Stimulated activated effector memory CD8-positive, alpha-beta T cell treated with anti-CD3 and anti-CD28 coated beads, Interleukin-12 subunit alpha, Interleukin-12 subunit beta, amount 100 ng/mL, for 72 hours (primary cell): ENCODE measurements around the gene CAPN10.
"Not testable (repeated sequence)": the region's sequence is repeated elsewhere in the genome, so short reads cannot be mapped to it uniquely, and the experiment has no call there.

Source experiments
- ATAC-seq: fragments of 150-1000 bp; cut with Tn5 transposase; 2 replicates; pipeline ENCODE4 v1.10.0; 2021
- DNase-seq, 2 donors: peaks; one replicate each; pipeline ENCODE4 v3.0.0; 2021 to 2022; ENCODE audit warnings: low spot score in 2 of 2
- H3K27ac Mint-ChIP-seq: one replicate; pipeline ENCODE4 v1.8.0; 2022; ENCODE audit warnings: mild to moderate bottlenecking, mixed read lengths
- H3K36me3 Mint-ChIP-seq: one replicate; pipeline ENCODE4 v1.8.0; 2022; ENCODE audit warnings: mild to moderate bottlenecking, mixed read lengths
- H3K4me1 Mint-ChIP-seq: one replicate; pipeline ENCODE4 v1.8.0; 2022; ENCODE audit warnings: mixed read lengths
- H3K4me3 Mint-ChIP-seq: one replicate; pipeline ENCODE4 v1.8.0; 2022; ENCODE audit warnings: mild to moderate bottlenecking, mixed read lengths
- H3K9me3 Mint-ChIP-seq: one replicate; pipeline ENCODE4 v1.8.0; 2022; ENCODE audit warnings: mixed read lengths

The CAPN10 gene, protein sequence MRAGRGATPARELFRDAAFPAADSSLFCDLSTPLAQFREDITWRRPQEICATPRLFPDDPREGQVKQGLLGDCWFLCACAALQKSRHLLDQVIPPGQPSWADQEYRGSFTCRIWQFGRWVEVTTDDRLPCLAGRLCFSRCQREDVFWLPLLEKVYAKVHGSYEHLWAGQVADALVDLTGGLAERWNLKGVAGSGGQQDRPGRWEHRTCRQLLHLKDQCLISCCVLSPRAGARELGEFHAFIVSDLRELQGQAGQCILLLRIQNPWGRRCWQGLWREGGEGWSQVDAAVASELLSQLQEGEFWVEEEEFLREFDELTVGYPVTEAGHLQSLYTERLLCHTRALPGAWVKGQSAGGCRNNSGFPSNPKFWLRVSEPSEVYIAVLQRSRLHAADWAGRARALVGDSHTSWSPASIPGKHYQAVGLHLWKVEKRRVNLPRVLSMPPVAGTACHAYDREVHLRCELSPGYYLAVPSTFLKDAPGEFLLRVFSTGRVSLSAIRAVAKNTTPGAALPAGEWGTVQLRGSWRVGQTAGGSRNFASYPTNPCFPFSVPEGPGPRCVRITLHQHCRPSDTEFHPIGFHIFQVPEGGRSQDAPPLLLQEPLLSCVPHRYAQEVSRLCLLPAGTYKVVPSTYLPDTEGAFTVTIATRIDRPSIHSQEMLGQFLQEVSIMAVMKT

GRCh38 chr2:240586198-240586918 is at the start of gene CAPN10:
Gene CAPN10, plus strand, starts transcription at chr2:240586734. Its CDS starts 178 bp downstream, at chr2:240586912.
- peaks cover 42% of the 10 kb centered on the region for H3K4me1 Mint-ChIP-seq
- H3K36me3 Mint-ChIP-seq = peaks cover 32% of the 10 kb centered on the region
- peak within 1 kb of the TSS; percentile 96 for H3K4me3 Mint-ChIP-seq
- peak within 1 kb of the TSS; percentile 92 for H3K27ac Mint-ChIP-seq
- H3K9me3 Mint-ChIP-seq = no peaks in the 10 kb centered on the region
- ATAC-seq (peak; percentile 93), DNase-seq (peak; percentile 94 to 98)

DNA sequence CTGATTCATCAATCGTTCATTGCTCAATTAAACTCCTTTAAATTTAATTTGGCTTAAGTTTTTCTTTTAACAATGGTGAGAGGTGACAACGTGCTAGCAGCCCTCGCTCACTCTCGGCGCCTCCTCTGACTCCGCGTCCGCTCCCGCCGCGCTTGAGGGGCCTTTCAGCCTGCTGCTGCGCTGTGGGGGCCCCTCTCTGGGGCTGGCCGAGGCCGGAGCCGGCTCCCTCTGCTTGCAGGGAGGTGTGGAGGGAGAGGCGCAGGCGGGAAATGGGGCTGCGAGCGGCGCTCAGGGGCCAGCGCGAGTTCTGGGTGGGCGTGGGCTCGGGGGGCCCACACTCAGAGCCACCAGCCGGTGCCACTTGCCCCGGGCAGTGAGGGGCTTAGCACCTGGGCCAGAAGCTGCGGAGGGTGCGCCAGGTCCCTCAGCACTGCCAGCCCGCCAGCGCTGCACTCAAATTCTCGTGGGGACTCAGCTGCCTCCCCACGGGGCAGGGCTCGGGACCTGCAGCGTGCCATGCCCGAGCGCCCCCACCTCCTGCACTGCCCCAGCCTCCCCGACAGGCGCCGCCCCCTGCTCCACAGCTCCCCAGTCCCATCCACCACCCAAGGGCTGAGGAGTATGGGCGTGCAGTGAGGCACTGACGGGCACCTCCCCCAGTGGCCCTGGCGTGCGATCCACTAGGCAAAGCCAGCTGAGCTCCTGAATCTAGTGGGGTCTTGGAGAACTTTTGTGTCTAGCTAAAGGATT is 48.3 kb upstream of the CAPN10 start:
- Mint-ChIP-seq H3K4me1 (peaks cover 18% of the 10 kb centered on the region), H3K27ac (no peak overlapping the region), H3K9me3 (no peaks in the 10 kb centered on the region), H3K4me3 (no peak overlapping the region), H3K36me3 (peaks cover 63% of the 10 kb centered on the region)
- DNase-seq (no peak), ATAC-seq (no peak)

DNA sequence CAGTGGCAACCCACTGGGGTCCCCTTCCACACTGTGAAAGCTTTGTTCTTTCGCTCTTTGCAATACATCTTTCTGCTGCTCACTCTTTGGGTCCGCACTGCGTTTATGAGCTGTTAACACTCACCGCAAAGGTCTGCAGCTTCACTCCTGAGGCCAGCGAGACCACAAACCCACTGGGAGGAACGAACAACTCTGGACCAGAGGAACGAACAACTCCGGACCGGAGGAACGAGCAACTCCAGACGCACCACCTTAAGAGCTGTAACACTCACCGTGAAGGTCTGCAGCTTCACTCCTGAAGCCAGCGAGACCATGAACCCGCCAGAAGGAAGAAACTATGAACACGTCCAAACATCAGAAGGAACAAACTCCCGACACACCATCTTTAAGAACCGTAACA is 47.4 kb upstream of the CAPN10 start:
- H3K27ac Mint-ChIP-seq, DNase-seq, ATAC-seq, H3K9me3 Mint-ChIP-seq, H3K4me3 Mint-ChIP-seq: not testable (repeated sequence)
- H3K4me1 Mint-ChIP-seq = peaks cover 18% of the 10 kb centered on the region
- peaks cover 60% of the 10 kb centered on the region for H3K36me3 Mint-ChIP-seq

DNA sequence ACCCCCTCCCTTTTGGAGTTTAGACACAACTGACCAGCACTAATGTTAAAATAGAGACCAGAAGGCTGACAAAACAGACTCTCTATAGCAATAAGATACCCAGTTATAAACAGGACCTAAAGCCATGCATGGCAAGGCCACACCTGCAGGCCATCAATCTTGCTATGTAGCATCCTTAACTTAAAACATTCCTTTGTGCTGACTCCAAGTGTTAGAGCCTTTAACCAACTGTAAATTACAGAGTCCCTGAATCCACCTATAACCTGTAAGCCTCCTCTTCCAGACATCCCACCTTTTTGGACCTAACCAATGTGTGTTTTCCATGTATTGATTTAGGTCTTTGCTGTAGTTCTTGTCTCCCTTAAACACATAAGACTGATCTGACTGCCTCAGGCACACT is 46.6 kb upstream of the CAPN10 start:
- Mint-ChIP-seq H3K27ac (peak overlapping the region; percentile 47), H3K4me3 (no peak overlapping the region), H3K36me3 (peaks cover 61% of the 10 kb centered on the region), H3K9me3 (no peaks in the 10 kb centered on the region), H3K4me1 (peaks cover 18% of the 10 kb centered on the region)
- DNase-seq (no peak), ATAC-seq (no peak)

DNA sequence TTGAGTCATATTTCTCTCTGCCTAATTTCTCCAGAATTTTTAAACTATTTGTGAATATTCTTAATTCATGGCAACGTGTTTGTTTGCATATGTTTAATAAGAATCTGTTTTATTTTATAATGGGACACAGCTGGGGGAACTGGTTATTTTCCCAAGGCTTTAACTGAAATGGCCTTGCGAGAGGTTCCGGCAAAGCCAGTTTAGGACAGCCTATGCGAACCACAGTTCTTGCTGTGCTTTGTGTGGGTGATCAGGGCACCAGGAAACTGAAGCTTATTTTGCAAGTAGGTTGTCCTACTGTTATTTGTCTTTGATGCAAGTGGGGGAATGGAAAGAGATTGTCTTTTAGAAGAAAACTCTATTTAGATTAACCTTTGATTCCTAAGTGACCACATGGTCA is 35.2 kb upstream of the CAPN10 start:
- Mint-ChIP-seq H3K4me1 (peaks cover 7% of the 10 kb centered on the region), H3K4me3 (no peak overlapping the region), H3K27ac (peak overlapping the region; percentile 18), H3K9me3 (no peaks in the 10 kb centered on the region), H3K36me3 (peaks cover 36% of the 10 kb centered on the region)
- ATAC-seq = no peak
- no peak for DNase-seq

GRCh38 chr2:240551811-240552210 is 34.7 kb upstream of the CAPN10 start:
- Mint-ChIP-seq H3K4me3 (no peak overlapping the region), H3K9me3 (no peaks in the 10 kb centered on the region), H3K36me3 (peaks cover 41% of the 10 kb centered on the region), H3K27ac (peak overlapping the region; percentile 18), H3K4me1 (peaks cover 12% of the 10 kb centered on the region)
- DNase-seq = no peak
- ATAC-seq = no peak

- Mint-ChIP-seq H3K9me3 (no peaks in the 10 kb centered on the region), H3K36me3 (peaks cover 54% of the 10 kb centered on the region), H3K27ac (peak overlapping the region; percentile 67), H3K4me3 (no peak overlapping the region), H3K4me1 (peaks cover 25% of the 10 kb centered on the region)
- no peak for DNase-seq
- ATAC-seq = no peak
These were observed 32.5 kb upstream of the CAPN10 start for GRCh38 chr2:240553956-240554480.

DNA sequence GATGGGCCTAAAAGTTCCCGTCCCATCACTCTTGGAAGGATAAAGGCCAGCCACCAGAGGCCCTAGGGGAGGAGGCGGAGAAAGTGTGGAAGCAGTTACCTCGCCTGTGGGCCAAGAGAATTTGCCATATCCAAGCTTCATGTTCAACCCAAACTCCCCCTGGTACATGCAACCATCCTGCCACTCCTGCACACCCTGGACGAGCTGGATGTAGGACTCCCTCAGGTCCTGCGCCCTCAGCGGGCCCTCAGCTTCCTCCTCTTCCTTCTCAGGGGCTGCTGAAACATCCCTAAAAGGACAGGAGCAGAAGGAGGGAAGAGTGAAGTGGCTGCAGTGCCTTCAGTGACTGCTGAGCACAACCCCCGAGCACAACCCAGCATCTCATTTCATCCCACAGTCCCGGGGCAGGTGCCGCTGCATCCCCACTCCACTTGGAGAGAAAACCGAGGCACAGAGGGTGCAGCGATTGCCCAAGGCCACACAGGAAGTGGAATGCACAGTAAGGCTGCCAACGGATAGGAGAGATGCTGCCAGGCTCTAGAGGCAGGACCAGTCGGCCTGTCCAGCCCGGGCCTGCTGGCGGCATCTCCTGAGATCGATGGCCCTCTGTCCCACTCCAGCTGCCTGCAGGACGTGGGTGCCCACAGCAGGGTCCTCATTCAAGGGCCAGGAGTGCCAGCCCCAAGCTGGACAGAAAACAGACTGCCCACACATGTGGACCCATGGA is 31.6 kb upstream of the CAPN10 start:
- ATAC-seq = no peak
- Mint-ChIP-seq H3K4me3 (no peak overlapping the region), H3K27ac (peak overlapping the region; percentile 67), H3K4me1 (peaks cover 34% of the 10 kb centered on the region), H3K36me3 (peaks cover 61% of the 10 kb centered on the region), H3K9me3 (no peaks in the 10 kb centered on the region)
- DNase-seq = no peak

DNA sequence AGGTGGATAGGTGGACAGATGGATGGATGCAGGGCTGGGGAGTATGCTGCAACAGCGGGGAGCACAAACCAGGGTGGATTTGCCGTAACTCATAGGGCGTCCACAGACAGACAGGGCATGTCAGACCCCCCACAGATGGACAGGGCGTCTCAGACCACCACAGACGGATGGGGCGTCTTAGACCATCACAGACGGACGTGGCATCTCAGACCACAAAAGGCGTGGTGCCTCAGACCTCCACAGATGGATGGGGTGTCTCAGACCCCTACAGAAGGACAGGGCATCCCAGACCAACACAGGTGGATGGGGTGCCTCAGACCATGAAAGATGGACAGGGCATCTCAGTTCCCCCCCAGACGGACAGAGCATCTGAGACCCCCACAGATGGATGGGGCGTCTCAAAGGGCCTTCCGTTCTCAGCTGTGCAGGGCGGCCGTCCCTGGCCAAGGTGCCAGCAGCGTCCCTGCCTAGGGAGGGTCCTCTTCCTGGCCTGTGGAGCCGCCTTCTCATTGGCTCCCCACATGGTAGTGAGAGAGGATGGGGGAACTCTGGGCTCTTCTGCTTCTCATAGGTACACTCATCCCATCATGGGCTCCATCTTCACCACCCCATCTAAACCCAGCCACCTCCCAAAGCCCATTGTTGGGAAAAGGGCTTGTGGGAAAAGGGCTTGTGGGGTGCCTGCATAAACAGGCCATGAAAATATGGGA is 30.8 kb upstream of the CAPN10 start:
- DNase-seq = no peak
- H3K4me3 Mint-ChIP-seq = no peak overlapping the region
- H3K27ac Mint-ChIP-seq = peak overlapping the region; percentile 67
- no peak for ATAC-seq
- peaks cover 56% of the 10 kb centered on the region for H3K36me3 Mint-ChIP-seq
- H3K4me1 Mint-ChIP-seq = peaks cover 35% of the 10 kb centered on the region
- no peaks in the 10 kb centered on the region for H3K9me3 Mint-ChIP-seq

DNA sequence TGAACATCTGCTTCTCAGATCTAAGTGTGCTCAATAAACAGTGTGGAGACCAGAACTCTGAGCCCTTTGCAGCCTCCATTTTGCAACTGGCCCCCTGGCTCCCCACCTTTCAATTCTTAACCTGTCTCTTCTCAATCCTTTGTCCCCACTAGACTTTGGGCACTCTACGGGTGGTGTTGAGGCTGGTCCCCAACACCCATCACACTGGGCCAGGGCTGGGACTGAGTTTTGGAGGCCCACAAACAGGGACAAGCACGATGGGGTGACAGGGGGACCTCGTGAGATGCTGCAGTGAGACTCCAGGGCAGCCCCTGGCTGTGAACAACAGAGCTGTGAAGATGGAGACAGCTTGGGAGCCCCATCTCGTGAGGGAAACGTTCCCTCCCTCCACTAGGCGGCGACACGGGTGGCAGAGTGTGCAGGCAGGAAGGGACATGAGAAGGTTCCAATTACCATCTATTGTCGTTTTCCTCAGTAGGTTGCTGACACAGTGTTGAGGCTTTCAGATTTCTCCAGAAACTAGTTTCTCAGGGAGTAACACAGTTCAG is 29.9 kb upstream of the CAPN10 start:
- H3K4me1 Mint-ChIP-seq = peaks cover 41% of the 10 kb centered on the region

DNA sequence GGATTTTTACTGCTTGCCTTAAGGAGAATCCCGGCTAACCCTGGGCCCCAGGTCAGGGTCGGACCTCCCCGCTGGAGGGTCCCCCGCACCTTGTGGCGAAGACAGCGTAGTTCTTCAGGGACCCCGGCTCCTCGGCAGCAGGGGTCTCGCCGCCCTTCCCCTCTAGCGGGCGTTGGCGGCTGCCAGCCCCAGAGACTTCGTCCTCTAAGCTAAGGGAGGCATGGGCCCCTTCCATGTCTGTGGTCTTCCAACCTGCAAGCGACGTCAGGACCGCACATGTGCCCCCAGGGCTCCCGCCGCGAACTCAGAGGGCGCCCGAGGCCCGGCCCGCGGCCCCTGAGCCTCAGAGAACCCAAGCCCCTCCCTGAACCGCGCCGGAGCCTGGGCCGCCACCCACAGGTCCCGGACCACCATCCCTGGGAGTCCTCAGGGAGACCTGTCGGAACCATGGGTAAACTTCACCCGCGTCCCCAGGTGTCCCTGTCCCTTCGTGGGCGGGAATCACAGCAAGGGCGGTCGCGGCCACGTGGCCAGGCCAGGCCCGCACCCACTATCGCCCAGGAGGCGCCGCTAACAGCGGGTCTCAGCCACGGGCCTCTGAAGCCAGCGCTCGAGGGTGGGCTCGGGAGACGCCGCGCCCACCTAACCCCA is 29.3 kb upstream of the CAPN10 start:
- Mint-ChIP-seq H3K27ac (no peak overlapping the region), H3K9me3 (no peaks in the 10 kb centered on the region), H3K36me3 (peaks cover 56% of the 10 kb centered on the region), H3K4me3 (peak overlapping the region; percentile 95), H3K4me1 (peaks cover 42% of the 10 kb centered on the region)
- no peak for DNase-seq
- ATAC-seq = no peak

More for the DNA sequence above, 29.9 kb upstream of the CAPN10 start:
- Mint-ChIP-seq H3K27ac (peak overlapping the region; percentile 78), H3K4me3 (peak overlapping the region; percentile 36), H3K36me3 (peaks cover 56% of the 10 kb centered on the region), H3K9me3 (no peaks in the 10 kb centered on the region)
- ATAC-seq = no peak
- no peak for DNase-seq

DNA sequence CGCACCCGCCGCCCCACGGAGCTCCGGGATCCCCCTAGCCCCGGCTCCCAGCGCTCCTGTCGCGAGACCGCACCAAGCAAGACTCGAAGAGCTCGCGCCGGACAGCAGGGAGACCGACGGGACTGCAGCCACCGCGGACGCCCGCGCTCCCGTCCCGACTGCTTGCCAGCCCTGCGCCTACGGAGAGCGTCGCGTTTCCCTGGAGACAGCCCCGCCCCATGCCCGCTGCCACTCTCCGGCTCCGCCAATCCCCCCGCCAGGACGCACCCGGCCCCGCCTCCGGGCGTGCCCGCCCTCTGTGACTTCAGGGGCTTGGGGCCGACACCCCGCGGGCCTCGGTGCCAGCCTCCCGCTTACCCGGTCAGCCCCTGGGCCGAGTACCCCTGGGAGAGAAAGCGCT is 28.7 kb upstream of the CAPN10 start, which contains the start of gene ANKMY1:
ANKMY1 (minus strand) TSS at position 181 of the 400 bp plus-strand sequence. CDS start 653 bp downstream, outside the sequence.
- ATAC-seq (peak; percentile 35), DNase-seq (peak in 1 of 2 donors; percentile 73)
- Mint-ChIP-seq H3K36me3 (peaks cover 57% of the 10 kb centered on the region), H3K4me3 (peak within 1 kb of the TSS; percentile 95), H3K27ac (peak within 1 kb of the TSS; percentile 78), H3K9me3 (no peaks in the 10 kb centered on the region), H3K4me1 (peaks cover 48% of the 10 kb centered on the region)

GRCh38 chr2:240558236-240558761 is 28.2 kb upstream of the CAPN10 start:
- H3K36me3 Mint-ChIP-seq = peaks cover 56% of the 10 kb centered on the region
- H3K27ac Mint-ChIP-seq = no peak overlapping the region
- ATAC-seq = no peak
- H3K4me3 Mint-ChIP-seq = peak overlapping the region; percentile 95
- peaks cover 53% of the 10 kb centered on the region for H3K4me1 Mint-ChIP-seq
- no peak for DNase-seq
- no peaks in the 10 kb centered on the region for H3K9me3 Mint-ChIP-seq
